Natural killer cell treated with Interleukin-12 subunit alpha and Interleukin-12 subunit beta and Interleukin-15 and Interleukin-18, amount 100 ng/mL, for 72 hours (primary cell): Measurements from ENCODE around the gene ABHD15. TPM values are rescaled to one million over a fixed set of nuclear protein-coding genes. Genes with fewer than 3 reads are reported as not detected.
A peak's percentile ranks its signal among the peaks of the same experiment; 100 is the strongest.

ENCODE experiments used
- ATAC-seq, 2 donors: fragments of 150-1000 bp; cut with Tn5 transposase in 1 of 2; sonication (Bioruptor Pico), chemical (Tn5 transposase) in 1 of 2; 2 replicates each; pipeline ENCODE4 v1.10.0; 2021
- DNase-seq: peaks from one replicate; pipeline ENCODE4 v3.0.0; 2022; ENCODE audit warnings: low spot score
- H3K27ac Mint-ChIP-seq, 2 donors: 1 replicate in 1 of 2; 2 replicates in 1 of 2; pipeline ENCODE4 v1.8.0; 2022; ENCODE audit warnings: mixed read lengths in 2 of 2, mild to moderate bottlenecking in 1 of 2, moderate library complexity in 1 of 2
- H3K27me3 Mint-ChIP-seq, 2 donors: 1 replicate in 1 of 2; 2 replicates in 1 of 2; pipeline ENCODE4 v1.8.0; 2022; ENCODE audit warnings: mixed read lengths in 2 of 2
- H3K36me3 Mint-ChIP-seq: one replicate; pipeline ENCODE4 v1.8.0; 2022; ENCODE audit warnings: mixed read lengths
- H3K4me1 Mint-ChIP-seq, 2 donors: 1 replicate in 1 of 2; 2 replicates in 1 of 2; pipeline ENCODE4 v1.8.0; 2022; ENCODE audit warnings: low read depth in 2 of 2, mixed read lengths in 2 of 2, mild to moderate bottlenecking in 1 of 2
- H3K4me3 Mint-ChIP-seq: one replicate; pipeline ENCODE4 v1.8.0; 2022; ENCODE audit warnings: mixed read lengths
- H3K9me3 Mint-ChIP-seq: 2 replicates; pipeline ENCODE4 v1.8.0; 2022; ENCODE audit warnings: mixed read lengths
- total RNA-seq, 2 donors: library from RNA; stranded (reverse); gene quantifications; one replicate each; pipeline ENCODE4 v1.2.3, GENCODE V29; 2022

Gene ABHD15
- total RNA-seq, 2 donors from 2014 or later = 12.6 to 20.3 TPM

GRCh38 chr17:29590411-29591145 lies 23.7 kb upstream of the ABHD15 start:
- Mint-ChIP-seq H3K27me3 (peaks cover 0 to 2% of the 10 kb centered on the region in 2 donors), H3K9me3 (no peaks in the 10 kb centered on the region), H3K4me3 (peak overlapping the region; percentile 88), H3K27ac (peak overlapping the region in 1 of 2 donors; percentile 74), H3K4me1 (peaks cover 31 to 32% of the 10 kb centered on the region in 2 donors), H3K36me3 (no peaks in the 10 kb centered on the region)
- DNase-seq = no peak
- no peak for ATAC-seq

- DNase-seq = peak; percentile 92
- Mint-ChIP-seq H3K4me3 (peak within 1 kb of the TSS; percentile 88), H3K27ac (peak within 1 kb of the TSS; percentile 74 to 83), H3K27me3 (no peaks in the 10 kb centered on the region), H3K4me1 (peaks cover 37 to 38% of the 10 kb centered on the region in 2 donors), H3K36me3 (no peaks in the 10 kb centered on the region), H3K9me3 (no peaks in the 10 kb centered on the region)
- ATAC-seq = peak; percentile 88 to 94
Measured at GRCh38 chr17:29589524-29590410, 22.9 kb upstream of the ABHD15 start, which contains the start of gene GIT1. Gene GIT1 (minus strand): TSS chr17:29589648. CDS start chr17:29589378, 270 bp downstream.

- peak; percentile 50 to 51 for ATAC-seq
- no peaks in the 10 kb centered on the region for H3K36me3 Mint-ChIP-seq
- H3K4me1 Mint-ChIP-seq = peaks cover 42 to 46% of the 10 kb centered on the region in 2 donors
- peak overlapping the region; percentile 87 for H3K4me3 Mint-ChIP-seq
- H3K27ac Mint-ChIP-seq = peak overlapping the region; percentile 33 to 66
- no peak for DNase-seq
- H3K27me3 Mint-ChIP-seq = no peaks in the 10 kb centered on the region
- no peaks in the 10 kb centered on the region for H3K9me3 Mint-ChIP-seq
Measured at GRCh38 chr17:29588562-29589411, 21.9 kb upstream of the ABHD15 start.

- Mint-ChIP-seq H3K4me1 (peaks cover 42 to 47% of the 10 kb centered on the region in 2 donors), H3K36me3 (no peaks in the 10 kb centered on the region), H3K27me3 (no peaks in the 10 kb centered on the region), H3K4me3 (peak overlapping the region; percentile 87), H3K27ac (peak overlapping the region; percentile 33 to 66), H3K9me3 (no peaks in the 10 kb centered on the region)
- ATAC-seq = no peak
- no peak for DNase-seq
Measured at GRCh38 chr17:29588017-29588561, 21.3 kb upstream of the ABHD15 start.

GRCh38 chr17:29587591-29587990 lies 20.8 kb upstream of the ABHD15 start:
- Mint-ChIP-seq H3K27me3 (no peaks in the 10 kb centered on the region), H3K27ac (peak overlapping the region; percentile 33 to 66), H3K4me3 (peak overlapping the region; percentile 87), H3K4me1 (peaks cover 42 to 47% of the 10 kb centered on the region in 2 donors), H3K9me3 (no peaks in the 10 kb centered on the region), H3K36me3 (no peaks in the 10 kb centered on the region)
- ATAC-seq (no peak), DNase-seq (no peak)

GRCh38 chr17:29586676-29587469 lies 20.0 kb upstream of the ABHD15 start:
- peak overlapping the region; percentile 87 for H3K4me3 Mint-ChIP-seq
- H3K4me1 Mint-ChIP-seq = peaks cover 42 to 43% of the 10 kb centered on the region in 2 donors
- peak overlapping the region; percentile 66 to 72 for H3K27ac Mint-ChIP-seq
- ATAC-seq (no peak), DNase-seq (no peak)
- no peaks in the 10 kb centered on the region for H3K9me3 Mint-ChIP-seq
- H3K36me3 Mint-ChIP-seq = no peaks in the 10 kb centered on the region
- no peaks in the 10 kb centered on the region for H3K27me3 Mint-ChIP-seq

- H3K4me1 Mint-ChIP-seq = peaks cover 38 to 40% of the 10 kb centered on the region in 2 donors
Measured at GRCh38 chr17:29585080-29585751, 18.4 kb upstream of the ABHD15 start.

GRCh38 chr17:29584452-29585079 lies 17.7 kb upstream of the ABHD15 start:
- H3K4me1 Mint-ChIP-seq = peaks cover 36 to 38% of the 10 kb centered on the region in 2 donors
- H3K4me3 Mint-ChIP-seq = peak overlapping the region; percentile 55
- H3K27me3 Mint-ChIP-seq = no peaks in the 10 kb centered on the region
- peak overlapping the region; percentile 56 to 72 for H3K27ac Mint-ChIP-seq
- H3K36me3 Mint-ChIP-seq = no peaks in the 10 kb centered on the region
- no peak for DNase-seq
- no peak for ATAC-seq
- H3K9me3 Mint-ChIP-seq = no peaks in the 10 kb centered on the region

More at GRCh38 chr17:29585080-29585751, 18.4 kb upstream of the ABHD15 start:
- H3K27me3 Mint-ChIP-seq = no peaks in the 10 kb centered on the region
- H3K4me3 Mint-ChIP-seq = peak overlapping the region; percentile 55
- H3K36me3 Mint-ChIP-seq = no peaks in the 10 kb centered on the region
- DNase-seq (no peak), ATAC-seq (no peak)
- H3K27ac Mint-ChIP-seq = peak overlapping the region; percentile 56 to 72
- no peaks in the 10 kb centered on the region for H3K9me3 Mint-ChIP-seq

- ATAC-seq (no peak), DNase-seq (no peak)
- H3K27me3 Mint-ChIP-seq = no peaks in the 10 kb centered on the region
- no peak overlapping the region for H3K4me3 Mint-ChIP-seq
- peak overlapping the region; percentile 39 to 72 for H3K27ac Mint-ChIP-seq
- no peaks in the 10 kb centered on the region for H3K36me3 Mint-ChIP-seq
- H3K9me3 Mint-ChIP-seq = no peaks in the 10 kb centered on the region
- peaks cover 38 to 39% of the 10 kb centered on the region in 2 donors for H3K4me1 Mint-ChIP-seq
Measured at GRCh38 chr17:29583324-29584248, 16.7 kb upstream of the ABHD15 start.

- peaks cover 31 to 34% of the 10 kb centered on the region in 2 donors for H3K4me1 Mint-ChIP-seq
Measured at GRCh38 chr17:29582772-29583171, 15.9 kb upstream of the ABHD15 start.

GRCh38 chr17:29582254-29582765 lies 15.5 kb upstream of the ABHD15 start:
- Mint-ChIP-seq H3K27me3 (no peaks in the 10 kb centered on the region), H3K9me3 (no peaks in the 10 kb centered on the region), H3K4me1 (peaks cover 26 to 29% of the 10 kb centered on the region in 2 donors), H3K4me3 (no peak overlapping the region), H3K36me3 (no peaks in the 10 kb centered on the region), H3K27ac (no peak overlapping the region)
- DNase-seq (no peak), ATAC-seq (no peak)

More at GRCh38 chr17:29582772-29583171, 15.9 kb upstream of the ABHD15 start:
- H3K27me3 Mint-ChIP-seq = no peaks in the 10 kb centered on the region
- H3K9me3 Mint-ChIP-seq = no peaks in the 10 kb centered on the region
- H3K36me3 Mint-ChIP-seq = no peaks in the 10 kb centered on the region
- no peak for ATAC-seq
- no peak for DNase-seq
- no peak overlapping the region for H3K4me3 Mint-ChIP-seq
- H3K27ac Mint-ChIP-seq = no peak overlapping the region
